Calu3 (cell line): ENCODE measurements around the gene C20orf202. TPM values are rescaled to one million over a fixed set of nuclear protein-coding genes. Genes with fewer than 3 reads are reported as not detected.

Experiments used
- BruUV-seq: library from RNA; stranded (reverse); fragments of 400-500 nt; replicated peaks from 2 replicates; lab custom pipeline; 2021; lab: Mats Ljungman, UMichigan
- CTCF ChIA-PET: fragments of 300-600 bp; sonication (Branson Sonifier 250); formaldehyde crosslinking; loops from one replicate; lab custom pipeline; 2022; ENCODE audit warnings: antibody characterized with exemption; lab: Charles Lee
- DNase-seq: peaks from one replicate; pipeline ENCODE4 v3.0.0; 2022
- H3K27ac Mint-ChIP-seq: one replicate; pipeline ENCODE4 v1.8.0; 2022; ENCODE audit warnings: mixed read lengths; ENCODE audit not compliant: unreplicated experiment
- H3K27me3 Mint-ChIP-seq: one replicate; pipeline ENCODE4 v1.8.0; 2022; ENCODE audit warnings: mixed read lengths; ENCODE audit not compliant: unreplicated experiment
- H3K36me3 Mint-ChIP-seq: one replicate; pipeline ENCODE4 v1.8.0; 2022; ENCODE audit warnings: mild to moderate bottlenecking, moderate library complexity, mixed read lengths; ENCODE audit not compliant: insufficient read depth, unreplicated experiment
- H3K4me1 Mint-ChIP-seq: one replicate; pipeline ENCODE4 v1.8.0; 2022; ENCODE audit warnings: mild to moderate bottlenecking, low read depth, mixed read lengths; ENCODE audit not compliant: unreplicated experiment
- H3K4me3 Mint-ChIP-seq: one replicate; pipeline ENCODE4 v1.8.0; 2022; ENCODE audit warnings: mild to moderate bottlenecking, low read depth, moderate library complexity, mixed read lengths; ENCODE audit not compliant: unreplicated experiment
- H3K9me3 Mint-ChIP-seq: one replicate; pipeline ENCODE4 v1.8.0; 2022; ENCODE audit warnings: low read depth, mixed read lengths; ENCODE audit not compliant: unreplicated experiment
- intact Hi-C: fragments of 100-400 bp; cut with micrococcal nuclease; formaldehyde crosslinking; loops from one replicate; pipeline ENCODE4 v1.10.0; 2022; ENCODE audit not compliant: unreplicated experiment
- total RNA-seq: library from RNA; stranded (reverse); gene quantifications from 2 replicates; pipeline ENCODE4 v1.2.3, GENCODE V29; 2022
- TF ChIP-seq, protein P1 (sequence below): fragments of 200-600 bp; IDR thresholded peaks from one replicate; pipeline ENCODE4 v1.8.0; 2022; ENCODE audit warnings: antibody characterized with exemption; ENCODE audit not compliant: unreplicated experiment

The C20orf202 gene
- total RNA-seq, 1 experiment from 2014 or later, result not detected

DNA sequence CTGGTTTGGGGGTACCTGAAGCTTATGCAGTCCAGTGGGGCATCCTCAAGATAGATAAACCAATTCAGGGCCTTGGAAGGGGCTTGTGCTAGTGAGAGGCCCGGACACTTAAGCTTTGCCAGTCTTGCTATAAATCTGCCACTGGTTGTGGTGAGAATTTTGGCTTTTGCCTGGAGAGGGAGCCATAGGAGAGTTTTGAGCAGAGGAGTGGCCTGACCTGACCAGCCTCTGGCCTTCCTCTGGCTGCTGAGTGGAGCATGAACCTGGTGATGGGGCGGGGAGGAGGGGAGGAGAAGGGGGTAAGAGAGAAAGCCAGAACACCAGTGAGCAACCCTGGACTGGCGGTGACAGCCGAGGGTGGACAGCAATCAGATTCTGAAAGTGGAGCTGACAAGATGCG lies 25.6 kb upstream of the C20orf202 start:
- Mint-ChIP-seq H3K4me3 (no peak overlapping the region), H3K27ac (no peak overlapping the region), H3K27me3 (peaks cover 9% of the 10 kb centered on the region), H3K4me1 (no peaks in the 10 kb centered on the region), H3K9me3 (no peaks in the 10 kb centered on the region), H3K36me3 (no peaks in the 10 kb centered on the region)
- peak; percentile 10 for DNase-seq
- TF ChIP-seq, protein P1, sequence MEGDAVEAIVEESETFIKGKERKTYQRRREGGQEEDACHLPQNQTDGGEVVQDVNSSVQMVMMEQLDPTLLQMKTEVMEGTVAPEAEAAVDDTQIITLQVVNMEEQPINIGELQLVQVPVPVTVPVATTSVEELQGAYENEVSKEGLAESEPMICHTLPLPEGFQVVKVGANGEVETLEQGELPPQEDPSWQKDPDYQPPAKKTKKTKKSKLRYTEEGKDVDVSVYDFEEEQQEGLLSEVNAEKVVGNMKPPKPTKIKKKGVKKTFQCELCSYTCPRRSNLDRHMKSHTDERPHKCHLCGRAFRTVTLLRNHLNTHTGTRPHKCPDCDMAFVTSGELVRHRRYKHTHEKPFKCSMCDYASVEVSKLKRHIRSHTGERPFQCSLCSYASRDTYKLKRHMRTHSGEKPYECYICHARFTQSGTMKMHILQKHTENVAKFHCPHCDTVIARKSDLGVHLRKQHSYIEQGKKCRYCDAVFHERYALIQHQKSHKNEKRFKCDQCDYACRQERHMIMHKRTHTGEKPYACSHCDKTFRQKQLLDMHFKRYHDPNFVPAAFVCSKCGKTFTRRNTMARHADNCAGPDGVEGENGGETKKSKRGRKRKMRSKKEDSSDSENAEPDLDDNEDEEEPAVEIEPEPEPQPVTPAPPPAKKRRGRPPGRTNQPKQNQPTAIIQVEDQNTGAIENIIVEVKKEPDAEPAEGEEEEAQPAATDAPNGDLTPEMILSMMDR, result no peak
- intact Hi-C loops, result no loop called here
- no TSS peak for BruUV-seq
- CTCF ChIA-PET, result no interaction called here

GRCh38 chr20:1178103-1178502 lies 25.2 kb upstream of the C20orf202 start:
- peaks cover 13% of the 10 kb centered on the region for H3K27me3 Mint-ChIP-seq
- DNase-seq, result no peak
- no TSS peak for BruUV-seq
- H3K9me3 Mint-ChIP-seq, result no peaks in the 10 kb centered on the region
- TF ChIP-seq, protein P1, result no peak
- no peak overlapping the region for H3K4me3 Mint-ChIP-seq
- H3K4me1 Mint-ChIP-seq, result no peaks in the 10 kb centered on the region
- no peak overlapping the region for H3K27ac Mint-ChIP-seq
- CTCF ChIA-PET, result no interaction called here
- no peaks in the 10 kb centered on the region for H3K36me3 Mint-ChIP-seq
- intact Hi-C loops, result no loop called here

DNA sequence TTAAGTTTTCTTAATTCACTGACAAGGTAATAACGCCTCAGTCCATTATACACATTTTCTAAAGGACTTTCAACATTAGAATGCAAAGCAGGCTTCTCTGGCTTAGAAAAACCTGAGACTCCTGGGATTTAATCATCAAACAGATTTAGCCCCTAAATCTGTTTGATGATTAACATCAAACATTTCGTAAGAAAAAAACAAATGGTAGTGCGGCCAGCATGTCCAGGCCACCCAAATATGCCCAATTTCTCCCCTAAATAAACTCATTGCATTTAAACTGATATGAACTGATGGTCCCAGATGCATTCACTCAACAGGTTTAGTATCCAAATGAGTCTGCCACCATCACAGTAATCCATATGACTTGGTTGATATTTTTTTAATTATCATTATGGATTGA lies 24.6 kb upstream of the C20orf202 start:
- Mint-ChIP-seq H3K27me3 (peaks cover 19% of the 10 kb centered on the region), H3K27ac (no peak overlapping the region), H3K4me3 (no peak overlapping the region), H3K36me3 (no peaks in the 10 kb centered on the region), H3K4me1 (no peaks in the 10 kb centered on the region), H3K9me3 (no peaks in the 10 kb centered on the region)
- DNase-seq, result no peak
- BruUV-seq, result no TSS peak
- intact Hi-C loops, result no loop called here
- TF ChIP-seq, protein P1, result no peak
- CTCF ChIA-PET, result no interaction called here

GRCh38 chr20:1180949-1181348 lies 22.3 kb upstream of the C20orf202 start:
- no peak overlapping the region for H3K27ac Mint-ChIP-seq
- no peaks in the 10 kb centered on the region for H3K4me1 Mint-ChIP-seq
- intact Hi-C loops, result no loop called here
- no peak overlapping the region for H3K4me3 Mint-ChIP-seq
- no TSS peak for BruUV-seq
- TF ChIP-seq, protein P1, result no peak
- H3K9me3 Mint-ChIP-seq, result no peaks in the 10 kb centered on the region
- H3K27me3 Mint-ChIP-seq, result peaks cover 31% of the 10 kb centered on the region
- CTCF ChIA-PET, result no interaction called here
- no peak for DNase-seq
- peaks cover 7% of the 10 kb centered on the region for H3K36me3 Mint-ChIP-seq
